NCI-H226 (cell line): ENCODE results near the gene DPAGT1.
"Not testable (repeated sequence)": the region's sequence is repeated elsewhere in the genome, so short reads cannot be mapped to it uniquely, and the experiment has no call there.

ENCODE experiments used
- DNase-seq: peaks from one replicate; pipeline ENCODE4 v3.0.0-alpha.2; 2015

Gene DPAGT1

DNA sequence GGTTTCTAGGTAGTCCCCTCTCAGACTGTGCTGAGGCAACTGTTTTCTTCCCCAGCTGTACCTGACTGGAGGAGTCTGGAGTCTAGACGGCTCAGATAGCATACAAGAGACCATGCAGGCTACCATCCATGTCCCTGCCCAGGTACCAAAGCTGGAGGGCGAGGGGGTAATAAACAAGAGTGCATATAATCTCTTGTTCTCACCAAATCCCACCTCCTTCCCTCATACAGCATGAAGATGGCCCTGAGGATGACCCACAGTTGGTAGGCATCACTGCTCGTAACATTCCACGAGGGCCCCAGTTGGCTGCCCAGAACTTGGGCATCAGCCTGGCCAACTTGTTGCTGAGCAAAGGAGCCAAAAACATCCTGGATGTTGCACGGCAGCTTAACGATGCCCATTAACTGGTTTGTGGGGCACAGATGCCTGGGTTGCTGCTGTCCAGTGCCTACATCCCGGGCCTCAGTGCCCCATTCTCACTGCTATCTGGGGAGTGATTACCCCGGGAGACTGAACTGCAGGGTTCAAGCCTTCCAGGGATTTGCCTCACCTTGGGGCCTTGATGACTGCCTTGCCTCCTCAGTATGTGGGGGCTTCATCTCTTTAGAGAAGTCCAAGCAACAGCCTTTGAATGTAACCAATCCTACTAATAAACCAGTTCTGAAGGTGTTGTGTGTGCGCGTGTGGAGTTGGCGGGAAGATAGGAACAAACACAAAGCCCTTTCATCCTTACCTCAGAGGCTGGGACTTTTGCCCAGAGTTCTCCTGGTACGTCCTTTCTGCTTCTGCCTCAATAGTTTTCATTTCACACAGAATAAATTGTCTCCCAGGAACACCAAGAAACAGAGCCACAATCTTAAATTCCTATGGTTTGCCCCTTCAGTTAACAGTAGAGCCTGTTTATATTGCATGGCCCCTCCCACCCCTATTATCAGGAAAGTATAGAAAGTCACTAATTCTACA lies 8.5 kb downstream of the DPAGT1 start:
- no peak for DNase-seq

DNA sequence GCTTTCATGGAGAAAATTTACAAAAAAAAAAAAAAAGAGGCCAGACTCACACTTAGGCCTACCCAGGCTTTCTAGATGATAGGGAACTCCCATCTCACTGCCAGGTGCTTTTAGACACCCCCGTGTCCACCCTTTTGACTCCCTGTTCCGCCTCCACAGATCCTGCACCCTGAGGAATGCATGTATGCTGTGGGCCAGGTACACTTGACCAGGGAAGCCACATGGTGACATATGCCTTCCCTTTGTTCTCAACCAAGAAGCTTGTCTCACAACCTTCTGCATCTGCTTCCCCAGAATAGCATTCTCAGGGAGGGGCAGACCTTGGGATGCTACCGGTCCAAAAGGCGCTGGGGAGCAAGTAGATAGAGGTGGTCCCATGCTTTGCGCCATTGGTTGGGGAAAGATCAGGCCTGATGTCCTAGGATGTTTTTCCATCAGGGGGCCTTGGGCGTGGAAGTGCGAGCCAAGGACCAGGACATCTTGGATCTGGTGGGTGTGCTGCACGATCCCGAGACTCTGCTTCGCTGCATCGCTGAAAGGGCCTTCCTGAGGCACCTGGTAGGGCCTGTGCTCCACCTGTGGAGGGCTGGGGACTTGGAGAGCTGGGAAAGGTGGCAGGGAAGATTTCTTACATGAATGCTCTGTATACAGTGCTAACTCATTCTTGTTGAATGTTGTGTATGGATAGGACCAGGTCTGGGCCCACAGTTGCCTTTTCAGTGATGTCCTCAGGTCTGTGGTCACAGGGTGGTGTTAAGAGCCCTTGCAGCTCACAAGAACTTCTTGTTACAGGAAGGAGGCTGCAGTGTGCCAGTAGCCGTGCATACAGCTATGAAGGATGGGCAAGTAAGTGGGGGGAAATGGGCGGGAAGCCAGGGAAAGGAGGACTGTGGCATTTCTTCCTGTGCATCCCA lies 9.4 kb downstream of the DPAGT1 start:
- DNase-seq = no peak

DNA sequence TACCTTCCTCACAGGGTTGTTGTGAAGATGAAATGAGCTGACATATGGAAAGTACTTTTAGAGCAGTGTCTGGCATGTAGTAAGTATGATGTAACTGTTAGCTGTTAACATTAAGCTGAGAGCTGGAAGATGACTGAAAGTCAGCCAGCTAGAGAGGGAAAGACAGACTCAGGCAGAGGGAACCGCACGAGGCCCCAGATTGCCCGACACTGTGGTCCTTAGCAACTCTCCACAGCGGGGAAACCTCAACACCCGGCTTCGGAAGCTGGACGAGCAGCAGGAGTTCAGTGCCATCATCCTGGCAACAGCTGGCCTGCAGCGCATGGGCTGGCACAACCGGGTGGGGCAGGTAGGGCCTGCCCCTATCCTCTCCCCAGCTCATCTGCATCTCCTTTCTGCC lies 10.5 kb downstream of the DPAGT1 start:
- no peak for DNase-seq

DNA sequence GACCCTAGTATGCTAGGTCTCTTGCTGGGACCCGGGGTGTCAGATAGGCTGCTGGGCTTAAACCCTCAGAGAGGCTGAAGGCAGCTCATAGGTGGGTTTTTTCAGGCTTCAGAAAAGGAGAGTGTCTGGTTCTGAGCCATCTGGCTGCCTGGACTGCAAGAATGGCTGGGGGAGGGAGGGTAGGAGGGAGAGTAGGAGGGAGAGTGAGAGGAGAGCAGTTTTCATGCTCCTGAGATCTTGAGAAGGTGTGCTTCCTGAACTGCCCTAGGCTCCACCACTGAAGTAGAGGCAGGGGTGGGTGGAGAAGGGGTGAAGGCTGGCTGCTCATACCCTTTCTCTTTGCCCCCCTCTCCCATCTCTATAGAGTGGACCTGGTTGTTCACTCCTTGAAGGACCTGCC lies 12.3 kb downstream of the DPAGT1 start:
- DNase-seq = no peak

DNA sequence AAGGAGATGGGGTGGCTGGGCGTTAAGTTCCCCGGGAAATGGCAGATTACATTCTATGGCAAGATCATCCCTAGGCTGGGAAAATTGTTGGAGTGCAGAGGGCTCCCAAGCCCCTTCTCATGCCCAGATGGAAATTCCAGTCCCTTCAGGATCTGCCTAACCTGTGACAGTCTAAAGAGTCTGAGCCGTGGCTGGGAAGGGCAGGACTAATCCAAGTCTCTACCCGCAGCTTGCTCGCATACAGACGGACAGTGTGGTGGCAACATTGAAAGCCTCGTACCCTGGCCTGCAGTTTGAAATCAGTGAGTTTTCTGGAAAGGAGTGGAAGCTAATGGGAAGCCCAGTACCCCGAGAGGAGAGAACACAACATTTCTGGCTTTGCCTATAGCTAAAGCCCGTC lies 13.2 kb downstream of the DPAGT1 start:
- DNase-seq = no peak

DNA sequence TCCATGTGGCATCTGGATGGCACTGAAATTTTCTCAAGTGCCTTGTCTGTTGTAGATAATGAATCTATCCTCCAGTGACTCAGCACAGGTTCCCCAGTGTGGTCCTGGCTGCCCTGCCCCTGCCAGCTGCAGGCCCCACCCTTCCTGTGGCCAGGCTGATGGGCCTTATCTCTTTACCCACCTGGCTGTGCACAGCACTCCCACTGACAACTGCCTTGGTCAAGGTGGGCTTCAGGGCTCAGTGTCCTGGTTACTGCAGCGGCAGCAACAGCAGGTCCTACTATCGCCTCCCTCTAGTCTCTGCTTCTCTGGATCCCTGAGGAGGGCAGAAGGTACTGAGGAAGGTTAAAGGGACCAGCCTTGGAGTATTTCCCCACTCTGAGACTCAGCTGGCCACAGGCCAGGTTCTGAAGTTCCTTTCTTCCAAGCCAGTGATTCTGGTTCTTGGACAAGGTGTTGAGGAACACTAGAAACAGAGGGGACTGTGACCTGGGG lies 13.9 kb downstream of the DPAGT1 start:
- DNase-seq = no peak

DNA sequence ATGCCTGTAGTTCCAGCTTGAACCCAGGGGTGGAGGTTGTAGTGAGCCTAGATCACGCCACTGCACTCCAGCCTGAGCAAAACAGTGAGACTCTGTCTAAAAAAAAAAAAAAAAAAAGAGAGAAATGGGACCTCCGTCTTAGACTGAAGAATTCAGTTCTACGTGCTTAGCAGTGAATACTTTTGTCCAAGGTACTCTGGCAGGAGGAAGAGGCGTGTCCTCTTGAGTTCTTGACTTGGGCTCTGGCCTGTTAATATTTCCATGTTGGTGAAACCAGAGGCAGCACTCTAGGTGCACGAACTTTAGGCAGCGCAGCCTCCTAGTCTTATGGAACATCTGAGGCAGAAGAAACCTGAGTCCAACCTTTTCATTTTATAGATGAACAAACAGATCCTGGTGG lies 14.5 kb downstream of the DPAGT1 start:
- DNase-seq = no peak

DNA sequence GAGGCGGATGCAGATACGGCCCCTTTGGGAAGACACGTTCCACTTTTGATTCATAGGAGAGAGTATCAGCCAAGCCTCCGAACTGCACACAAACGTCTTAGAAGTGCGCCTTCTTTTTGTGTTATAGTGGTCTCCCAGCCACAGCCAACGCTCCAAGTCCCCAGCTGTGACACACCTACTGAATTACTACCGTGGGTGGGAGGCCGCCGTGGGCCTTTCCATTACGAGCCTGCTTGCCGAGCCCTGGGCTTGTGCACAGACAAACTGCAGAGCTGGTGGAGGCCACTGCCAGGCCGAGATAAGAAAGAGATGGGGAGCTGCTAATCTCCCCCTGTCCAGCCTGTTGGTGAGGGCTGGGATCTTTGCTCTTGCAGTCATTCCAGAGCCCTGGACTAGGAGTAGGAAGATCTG lies 16.2 kb downstream of the DPAGT1 start:
- DNase-seq = no peak

DNA sequence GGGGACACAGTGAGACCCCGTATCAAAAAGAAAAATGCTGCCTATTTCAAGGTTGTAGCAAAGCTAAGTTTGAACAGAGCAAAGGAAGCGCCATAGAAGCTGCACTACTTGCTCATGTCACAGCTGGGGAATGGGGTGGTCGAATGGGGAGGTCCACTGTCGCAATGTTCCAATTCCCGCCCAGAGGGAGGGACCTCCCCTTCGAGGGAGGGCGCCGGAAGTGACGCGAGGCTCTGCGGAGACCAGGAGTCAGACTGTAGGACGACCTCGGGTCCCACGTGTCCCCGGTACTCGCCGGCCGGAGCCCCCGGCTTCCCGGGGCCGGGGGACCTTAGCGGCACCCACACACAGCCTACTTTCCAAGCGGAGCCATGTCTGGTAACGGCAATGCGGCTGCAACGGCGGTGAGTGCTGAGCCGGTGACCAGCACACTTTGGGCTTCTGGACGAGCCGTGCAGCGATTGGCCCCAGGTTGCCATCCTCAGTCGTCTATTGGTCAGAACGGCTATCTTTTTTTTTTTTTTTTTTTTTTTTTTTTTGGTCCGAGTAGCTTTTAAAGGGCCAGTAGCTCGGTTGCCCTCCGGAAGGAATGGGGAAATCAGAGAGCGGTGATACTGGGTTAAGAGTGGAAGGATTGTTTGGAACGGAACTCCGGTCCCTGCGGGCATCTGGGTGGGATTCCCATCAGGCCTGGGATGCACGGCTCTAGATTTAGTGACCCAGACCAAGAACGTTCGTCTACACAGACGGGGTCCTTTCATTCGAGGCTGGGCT lies 16.8 kb downstream of the DPAGT1 start, which contains the start of gene HMBS:
Gene HMBS, plus strand, starts transcription at position 219 of the 774 bp plus-strand sequence. Its CDS starts 153 bp downstream, at position 372.
- peak; percentile 83 for DNase-seq

DNA sequence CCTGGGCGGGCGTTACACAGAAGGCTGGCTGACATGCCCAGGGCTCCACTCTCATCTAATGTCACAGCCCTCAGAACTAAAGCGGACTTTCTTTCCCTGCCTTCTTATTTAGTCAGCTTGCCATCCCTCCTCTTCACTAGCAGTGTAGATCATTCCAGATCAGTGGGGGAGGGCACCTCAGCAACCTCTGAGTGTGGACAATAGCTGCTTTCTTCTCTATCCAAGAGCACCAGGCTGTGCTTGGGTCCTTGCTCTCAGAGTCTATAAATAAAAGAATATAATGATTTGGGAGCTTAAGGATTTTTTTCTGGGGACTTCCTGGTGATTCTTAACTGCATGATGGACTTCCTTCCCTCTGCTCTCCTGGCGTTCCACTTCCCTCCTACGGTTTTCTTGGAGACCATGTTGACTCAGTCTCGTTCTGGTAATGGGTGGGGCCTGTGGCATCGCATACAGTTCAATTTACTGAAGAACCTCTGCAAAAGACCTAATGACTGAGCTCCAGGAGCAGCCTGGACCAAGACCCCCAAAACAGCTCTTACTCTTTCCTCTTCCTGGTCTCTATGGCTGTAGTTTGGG lies 19.9 kb downstream of the DPAGT1 start:
- DNase-seq = no peak

DNA sequence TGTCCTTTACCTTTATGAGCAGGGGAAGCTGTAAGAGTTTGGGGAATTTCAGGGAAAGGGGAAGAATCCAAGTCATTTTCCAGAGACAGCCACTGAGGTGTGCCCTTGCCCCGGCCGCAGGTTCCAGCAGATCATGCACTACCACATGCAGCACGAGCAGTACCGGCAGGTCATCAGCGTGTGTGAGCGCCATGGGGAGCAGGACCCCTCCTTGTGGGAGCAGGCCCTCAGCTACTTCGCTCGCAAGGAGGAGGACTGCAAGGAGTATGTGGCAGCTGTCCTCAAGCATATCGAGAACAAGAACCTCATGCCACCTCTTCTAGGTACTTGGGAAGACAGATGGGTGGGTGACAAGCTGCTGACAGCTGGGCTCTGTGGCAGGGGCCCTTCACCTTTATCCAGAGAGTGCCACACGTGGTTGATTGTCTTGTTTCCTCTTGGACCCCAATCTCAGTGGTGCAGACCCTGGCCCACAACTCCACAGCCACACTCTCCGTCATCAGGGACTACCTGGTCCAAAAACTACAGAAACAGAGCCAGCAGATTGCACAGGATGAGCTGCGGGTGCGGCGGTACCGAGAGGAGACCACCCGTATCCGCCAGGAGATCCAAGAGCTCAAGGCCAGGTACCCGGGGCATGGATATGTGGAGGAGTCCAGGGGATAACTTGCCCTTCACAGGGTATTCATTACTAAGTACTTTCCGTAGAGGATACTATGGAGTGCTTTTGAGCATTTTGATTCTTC lies 22.8 kb downstream of the DPAGT1 start:
- no peak for DNase-seq

DNA sequence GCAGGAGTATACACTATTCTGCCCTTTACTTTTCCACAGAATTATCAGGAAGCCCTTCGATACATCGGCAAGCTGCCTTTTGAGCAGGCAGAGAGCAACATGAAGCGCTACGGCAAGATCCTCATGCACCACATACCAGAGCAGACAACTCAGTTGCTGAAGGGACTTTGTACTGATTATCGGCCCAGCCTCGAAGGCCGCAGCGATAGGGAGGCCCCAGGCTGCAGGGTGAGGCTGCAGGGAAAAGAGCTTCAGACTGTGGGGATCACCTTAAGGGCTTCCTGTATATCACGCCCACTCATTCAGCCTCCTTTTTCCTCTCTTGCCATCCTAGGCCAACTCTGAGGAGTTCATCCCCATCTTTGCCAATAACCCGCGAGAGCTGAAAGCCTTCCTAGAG lies 23.8 kb downstream of the DPAGT1 start:
- no peak for DNase-seq

DNA sequence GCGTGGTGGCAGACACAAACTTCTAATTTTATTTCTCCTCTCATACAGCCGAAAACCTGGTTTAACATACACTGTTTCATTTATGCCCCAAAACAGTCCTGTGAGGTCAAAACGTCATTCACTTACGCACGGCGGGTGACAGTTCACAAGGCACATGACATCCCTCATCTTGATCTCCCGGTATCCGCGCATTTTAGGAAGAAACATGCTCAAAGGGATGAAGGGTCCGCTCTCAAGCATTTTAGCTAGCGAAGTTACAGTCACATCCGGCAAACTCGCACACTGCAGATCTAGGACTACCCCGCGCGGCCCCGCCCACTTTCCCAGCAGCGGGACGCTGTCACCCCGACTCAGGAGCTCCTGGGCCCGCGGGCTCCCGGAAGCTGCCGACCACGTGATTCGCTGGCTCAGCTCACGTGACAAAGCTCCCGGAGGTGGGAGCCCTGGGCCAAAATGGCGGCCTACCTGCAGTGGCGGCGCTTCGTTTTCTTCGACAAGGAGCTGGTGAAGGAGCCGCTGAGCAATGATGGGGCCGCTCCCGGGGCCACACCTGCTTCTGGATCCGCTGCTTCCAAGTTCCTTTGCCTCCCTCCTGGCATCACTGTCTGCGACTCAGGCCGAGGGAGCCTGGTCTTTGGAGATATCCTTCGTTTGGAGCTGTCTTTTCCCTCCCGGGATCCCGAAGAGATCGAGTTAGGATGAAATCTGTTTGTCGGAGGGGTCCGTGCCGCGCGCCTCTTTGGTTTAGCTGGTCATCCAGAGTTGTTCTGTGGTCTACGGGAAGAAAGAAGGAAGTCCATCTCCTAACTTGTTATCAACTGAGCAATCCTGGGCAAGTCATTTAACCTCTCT lies 34.1 kb downstream of the DPAGT1 start, which contains the start of gene VPS11:
Gene VPS11, plus strand, starts transcription at position 448 of the 852 bp plus-strand sequence. Its CDS starts 6 bp downstream, at position 454.
- peak; percentile 96 for DNase-seq

DNA sequence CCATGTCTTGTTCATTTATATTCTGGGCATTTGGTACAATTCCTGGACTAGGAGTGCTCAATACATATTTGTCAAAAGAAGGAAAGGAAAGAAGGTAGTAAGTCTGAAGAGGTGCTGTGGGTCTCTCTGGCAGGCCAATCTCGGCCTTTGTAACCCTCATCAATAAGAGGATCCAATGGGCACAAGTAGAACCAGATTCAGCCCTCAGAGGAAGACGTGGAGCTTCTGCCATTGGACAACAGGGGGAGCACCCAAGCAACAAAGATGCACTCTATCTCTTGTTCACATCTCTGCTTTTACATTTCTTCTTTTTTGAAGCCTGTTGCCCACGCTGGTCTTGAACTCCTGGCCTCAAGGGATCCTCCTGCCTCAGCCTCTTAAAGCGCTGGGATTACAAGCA lies 36.3 kb downstream of the DPAGT1 start:
- no peak for DNase-seq

DNA sequence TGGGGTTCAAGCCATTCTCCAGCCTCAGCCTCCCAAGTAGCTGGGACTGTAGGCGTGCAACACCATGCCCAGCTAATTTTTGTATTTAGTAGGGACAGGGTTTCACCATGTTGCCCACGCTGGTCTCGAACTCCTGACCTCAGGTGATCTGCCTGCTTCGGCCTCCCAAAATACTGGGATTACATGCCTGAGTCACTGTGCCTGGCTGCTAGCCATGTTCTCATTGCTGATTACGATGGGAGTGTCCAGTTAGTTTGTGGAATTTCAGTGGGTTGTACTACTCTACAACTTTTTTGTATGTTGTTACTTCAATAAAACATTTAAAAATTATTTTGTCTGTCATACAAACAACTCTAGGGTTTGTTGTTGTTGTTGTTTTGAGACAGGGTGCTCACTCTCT lies 38.9 kb downstream of the DPAGT1 start:
- DNase-seq = peak; percentile 49

DNA sequence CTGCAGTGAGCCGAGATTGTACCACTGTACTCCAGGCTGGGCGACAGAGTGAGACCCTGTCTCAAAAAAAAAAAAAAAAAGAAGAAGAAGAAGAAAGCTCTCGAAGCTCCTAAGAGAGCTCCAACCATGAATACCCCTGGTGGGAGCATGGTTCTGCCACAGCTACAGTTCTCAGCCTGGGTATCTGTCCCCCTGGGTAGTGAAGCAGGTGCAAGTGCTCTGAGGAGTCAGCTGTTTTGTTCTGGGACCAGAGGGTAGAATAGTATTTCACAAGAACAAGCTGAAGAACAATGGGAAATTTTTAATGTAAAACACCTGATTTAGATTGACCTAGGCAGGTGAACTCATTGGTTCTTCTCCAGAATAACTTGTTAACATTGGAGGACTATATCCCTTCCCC lies 40.4 kb downstream of the DPAGT1 start:
- no peak for DNase-seq

DNA sequence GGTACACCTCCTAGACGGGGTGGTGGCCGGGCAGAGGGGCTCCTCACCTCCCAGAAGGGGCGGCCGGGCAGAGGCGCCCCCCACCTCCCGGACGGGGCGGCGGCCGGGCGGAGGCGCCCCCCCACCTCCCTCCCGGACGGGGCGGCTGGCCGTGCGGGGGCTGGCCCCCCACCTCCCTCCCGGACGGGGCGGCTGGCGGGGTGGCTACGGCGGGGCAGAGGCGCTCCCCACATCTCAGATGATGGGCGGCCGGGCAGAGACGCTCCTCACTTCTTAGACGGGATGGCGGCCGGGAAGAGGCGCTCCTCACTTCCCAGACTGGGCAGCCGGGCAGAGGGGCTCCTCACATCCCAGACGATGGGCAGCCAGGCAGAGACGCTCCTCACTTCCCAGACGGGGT lies 42.5 kb downstream of the DPAGT1 start:
- DNase-seq = not testable (repeated sequence)

DNA sequence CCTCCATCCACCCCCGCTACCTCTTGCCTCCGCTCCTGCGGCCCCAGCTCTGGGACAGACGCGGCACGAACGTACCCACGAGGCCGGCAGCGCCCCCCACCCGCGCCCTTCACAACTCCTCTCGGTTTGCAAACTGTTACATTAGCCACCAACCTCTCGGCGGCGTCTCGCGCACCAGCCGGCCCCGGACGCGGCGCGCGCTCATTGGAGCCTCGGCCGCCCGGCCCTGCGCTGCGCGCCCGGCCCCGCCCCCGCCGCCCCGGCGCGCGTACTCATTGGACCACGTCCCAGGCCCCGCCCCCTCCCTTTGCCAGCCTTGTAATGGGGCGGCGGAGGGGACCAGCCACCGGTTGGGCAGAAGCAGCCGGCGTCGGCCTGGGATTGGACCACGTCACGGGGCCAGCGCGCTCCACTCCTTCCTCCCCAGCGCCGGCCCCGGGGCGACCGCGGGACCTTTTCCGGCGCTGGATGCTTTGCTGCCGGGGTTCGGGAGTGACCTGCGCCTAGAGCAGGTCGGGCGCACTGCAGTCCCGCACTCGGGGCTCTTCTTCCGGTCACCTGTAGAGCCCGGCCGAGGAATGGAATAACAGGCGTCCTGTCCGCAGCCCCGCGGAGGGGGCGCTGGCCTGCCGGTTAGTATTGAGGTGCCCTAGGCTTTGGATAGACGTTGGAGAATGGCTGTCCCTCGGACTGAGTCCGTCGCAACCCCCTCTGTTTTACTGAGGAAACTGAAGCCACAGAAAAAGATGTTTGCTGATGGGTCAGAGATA lies 44.5 kb downstream of the DPAGT1 start, which contains the start of gene HYOU1:
Gene HYOU1, minus strand, starts transcription at position 206 of the 770 bp plus-strand sequence. CDS start 1,045 bp downstream, outside the sequence.
- peak; percentile 94 for DNase-seq

DNA sequence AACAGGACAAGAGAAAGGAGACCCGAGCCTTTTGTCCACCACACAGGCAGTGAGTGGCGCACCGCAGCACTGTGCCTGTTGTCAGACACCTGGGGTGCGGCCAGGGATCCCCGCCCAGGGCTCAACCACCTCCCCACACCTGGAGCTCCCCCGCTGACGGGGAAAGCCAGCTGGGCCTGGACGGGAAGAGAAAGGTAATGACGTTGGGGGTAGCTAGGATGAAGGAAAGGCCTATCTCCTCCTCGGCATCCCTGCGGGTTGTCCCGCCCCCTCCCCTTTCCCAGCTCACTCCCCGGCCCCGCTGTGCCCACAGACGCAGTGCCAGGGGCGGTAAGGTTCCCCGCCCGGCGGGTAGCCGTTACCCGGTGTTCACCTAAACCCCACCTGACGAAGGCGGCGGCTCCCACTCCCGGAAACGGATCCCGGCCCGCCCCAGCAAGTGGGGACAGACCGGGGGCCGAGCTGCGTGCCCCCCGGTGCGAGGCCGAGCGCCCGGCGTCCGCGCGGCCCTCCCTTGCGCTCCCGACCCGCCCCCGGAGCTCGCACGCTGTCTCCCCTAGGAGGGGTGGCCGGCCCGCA lies 45.1 kb downstream of the DPAGT1 start:
- no peak for DNase-seq
